Astrocyte (in vitro differentiated cells and primary cell): Measurements from ENCODE around the gene MTERF2. TPM values are rescaled to one million over a fixed set of nuclear protein-coding genes. Genes with fewer than 3 reads are reported as not detected.

ENCODE experiments used
- DNase-seq: peaks from one replicate; pipeline ENCODE4 v3.0.0-alpha.2; 2010; ENCODE audit warnings: low read depth
- FAIRE-seq: peaks from 2 replicates; lab custom pipeline; 2011; peaks lifted over from hg19 to GRCh38; lab: Jason Lieb, UNC
- H2AFZ ChIP-seq: 2 replicates; pipeline ENCODE4 v1.6.0; 2012; ENCODE audit warnings: low read depth, low read length, inconsistent platforms
- H3K27ac ChIP-seq: 2 replicates; pipeline ENCODE4 v1.5.1; 2011; ENCODE audit warnings: low read depth, low read length, inconsistent platforms
- H3K27me3 ChIP-seq: 2 replicates; pipeline ENCODE4 v1.6.0; 2011; ENCODE audit warnings: low read length, inconsistent platforms; ENCODE audit not compliant: insufficient read depth
- H3K36me3 ChIP-seq: 2 replicates; pipeline ENCODE4 v1.5.1; 2011; ENCODE audit warnings: low read length, inconsistent platforms; ENCODE audit not compliant: insufficient read depth
- H3K4me1 ChIP-seq: 2 replicates; pipeline ENCODE4 v1.5.1; 2011; ENCODE audit warnings: low read length, inconsistent platforms; ENCODE audit not compliant: insufficient read depth
- H3K4me2 ChIP-seq: 2 replicates; pipeline ENCODE4 v1.6.0; 2012; ENCODE audit warnings: low read length, inconsistent platforms
- H3K4me3 ChIP-seq: 2 replicates; pipeline ENCODE4 v1.5.1; 2011; ENCODE audit warnings: low read depth, mild to moderate bottlenecking, low read length, inconsistent platforms; ENCODE audit not compliant: insufficient read depth
- H3K79me2 ChIP-seq: 2 replicates; pipeline ENCODE4 v1.6.0; 2012; ENCODE audit warnings: mild to moderate bottlenecking, low read length, inconsistent platforms; ENCODE audit not compliant: insufficient read depth
- H3K9ac ChIP-seq: 2 replicates; pipeline ENCODE4 v1.6.0; 2012; ENCODE audit warnings: mild to moderate bottlenecking, low read length, inconsistent platforms
- H3K9me3 ChIP-seq: 2 replicates; pipeline ENCODE4 v1.5.1; 2012; ENCODE audit warnings: low read depth, mild to moderate bottlenecking, low read length, inconsistent platforms; ENCODE audit not compliant: insufficient read depth
- H4K20me1 ChIP-seq: 2 replicates; pipeline ENCODE4 v1.6.0; 2012; ENCODE audit warnings: low read length, inconsistent platforms; ENCODE audit not compliant: insufficient read depth
- H3K27ac Mint-ChIP-seq: one replicate; pipeline ENCODE4 v1.8.0; 2021; ENCODE audit warnings: mild to moderate bottlenecking, mixed read lengths; ENCODE audit not compliant: unreplicated experiment
- H3K27me3 Mint-ChIP-seq: one replicate; pipeline ENCODE4 v1.8.0; 2021; ENCODE audit warnings: low read depth, mixed read lengths; ENCODE audit not compliant: unreplicated experiment
- H3K36me3 Mint-ChIP-seq: one replicate; pipeline ENCODE4 v1.8.0; 2021; ENCODE audit warnings: low read depth, mixed read lengths; ENCODE audit not compliant: unreplicated experiment
- H3K4me1 Mint-ChIP-seq: one replicate; pipeline ENCODE4 v1.8.0; 2021; ENCODE audit warnings: low read depth, mixed read lengths; ENCODE audit not compliant: unreplicated experiment
- H3K4me3 Mint-ChIP-seq: one replicate; pipeline ENCODE4 v1.8.0; 2021; ENCODE audit warnings: mild to moderate bottlenecking, moderate library complexity, mixed read lengths; ENCODE audit not compliant: unreplicated experiment
- H3K9me3 Mint-ChIP-seq: one replicate; pipeline ENCODE4 v1.8.0; 2021; ENCODE audit warnings: mild to moderate bottlenecking, mixed read lengths; ENCODE audit not compliant: unreplicated experiment
- CTCF ChIP-seq: IDR thresholded peaks from 2 replicates; pipeline ENCODE4 v1.5.1; 2011; ENCODE audit warnings: low read depth, mild to moderate bottlenecking, inconsistent platforms, low read length, moderate library complexity; ENCODE audit not compliant: insufficient read depth
- EZH2 ChIP-seq: IDR thresholded peaks from 2 replicates; pipeline ENCODE4 v1.6.1; 2012; ENCODE audit warnings: mild to moderate bottlenecking, low read length, inconsistent platforms; ENCODE audit not compliant: insufficient read depth
- total RNA-seq: library from RNA; stranded (reverse); gene quantifications from 2 replicates; pipeline ENCODE4 v1.2.1, GENCODE V29; 2021

The MTERF2 gene
- total RNA-seq, 1 donor from 2014 or later: 5.1 TPM

- H3K9me3 ChIP-seq: no peaks in the 10 kb centered on the region
- Mint-ChIP-seq H3K27ac (no peak overlapping the region), H3K36me3 (peaks cover 5% of the 10 kb centered on the region), H3K27me3 (no peaks in the 10 kb centered on the region), H3K9me3 (peaks cover 18% of the 10 kb centered on the region), H3K4me1 (peaks cover 2% of the 10 kb centered on the region), H3K4me3 (no peak overlapping the region)
- H4K20me1 ChIP-seq: no peaks in the 10 kb centered on the region
- H2AFZ ChIP-seq: no peak overlapping the region
- H3K36me3 ChIP-seq: no peaks in the 10 kb centered on the region
- FAIRE-seq: no peak
- H3K4me2 ChIP-seq: no peak overlapping the region
- H3K4me1 ChIP-seq: peaks cover 11% of the 10 kb centered on the region
- no peak overlapping the region for H3K9ac ChIP-seq
- DNase-seq: no peak
- no peak overlapping the region for H3K4me3 ChIP-seq
- TF ChIP-seq EZH2 (no peak), CTCF (no peak)
- peaks cover 5% of the 10 kb centered on the region for H3K79me2 ChIP-seq
- no peak overlapping the region for H3K27ac ChIP-seq
- H3K27me3 ChIP-seq: no peaks in the 10 kb centered on the region
Measured at GRCh38 chr12:106950591-106950990, 36.4 kb downstream of the MTERF2 start.

GRCh38 chr12:106947461-106947860 lies 39.5 kb downstream of the MTERF2 start:
- Histone ChIP-seq H3K79me2 (no peaks in the 10 kb centered on the region), H3K36me3 (no peaks in the 10 kb centered on the region), H3K4me1 (no peaks in the 10 kb centered on the region), H3K4me3 (no peak overlapping the region), H3K27me3 (no peaks in the 10 kb centered on the region), H3K4me2 (no peak overlapping the region), H3K9ac (no peak overlapping the region), H4K20me1 (no peaks in the 10 kb centered on the region), H3K27ac (no peak overlapping the region), H2AFZ (no peak overlapping the region), H3K9me3 (no peaks in the 10 kb centered on the region)
- Mint-ChIP-seq H3K4me3 (no peak overlapping the region), H3K27ac (no peak overlapping the region), H3K4me1 (no peaks in the 10 kb centered on the region), H3K36me3 (peaks cover 5% of the 10 kb centered on the region), H3K9me3 (peaks cover 19% of the 10 kb centered on the region), H3K27me3 (no peaks in the 10 kb centered on the region)
- DNase-seq (no peak), FAIRE-seq (no peak)
- TF ChIP-seq CTCF: no peak

GRCh38 chr12:106945261-106945851 lies 41.6 kb downstream of the MTERF2 start:
- Mint-ChIP-seq H3K36me3 (peaks cover 5% of the 10 kb centered on the region), H3K4me3 (no peak overlapping the region), H3K27me3 (peaks cover 2% of the 10 kb centered on the region), H3K27ac (no peak overlapping the region), H3K4me1 (no peaks in the 10 kb centered on the region), H3K9me3 (peaks cover 19% of the 10 kb centered on the region)
- no peak for TF ChIP-seq EZH2
- no peak for TF ChIP-seq CTCF
- Histone ChIP-seq H3K9ac (no peak overlapping the region), H4K20me1 (no peaks in the 10 kb centered on the region), H3K9me3 (no peaks in the 10 kb centered on the region), H3K79me2 (no peaks in the 10 kb centered on the region), H3K27ac (no peak overlapping the region), H3K27me3 (no peaks in the 10 kb centered on the region), H3K4me3 (no peak overlapping the region), H3K4me2 (no peak overlapping the region), H2AFZ (no peak overlapping the region), H3K36me3 (no peaks in the 10 kb centered on the region), H3K4me1 (no peaks in the 10 kb centered on the region)
- DNase-seq (no peak), FAIRE-seq (no peak)
